ENCODE data around the gene AURKB.
"Not testable (repeated sequence)": the region's sequence is repeated elsewhere in the genome, so short reads cannot be mapped to it uniquely, and the experiment has no call there.

AURKB gene

DNA sequence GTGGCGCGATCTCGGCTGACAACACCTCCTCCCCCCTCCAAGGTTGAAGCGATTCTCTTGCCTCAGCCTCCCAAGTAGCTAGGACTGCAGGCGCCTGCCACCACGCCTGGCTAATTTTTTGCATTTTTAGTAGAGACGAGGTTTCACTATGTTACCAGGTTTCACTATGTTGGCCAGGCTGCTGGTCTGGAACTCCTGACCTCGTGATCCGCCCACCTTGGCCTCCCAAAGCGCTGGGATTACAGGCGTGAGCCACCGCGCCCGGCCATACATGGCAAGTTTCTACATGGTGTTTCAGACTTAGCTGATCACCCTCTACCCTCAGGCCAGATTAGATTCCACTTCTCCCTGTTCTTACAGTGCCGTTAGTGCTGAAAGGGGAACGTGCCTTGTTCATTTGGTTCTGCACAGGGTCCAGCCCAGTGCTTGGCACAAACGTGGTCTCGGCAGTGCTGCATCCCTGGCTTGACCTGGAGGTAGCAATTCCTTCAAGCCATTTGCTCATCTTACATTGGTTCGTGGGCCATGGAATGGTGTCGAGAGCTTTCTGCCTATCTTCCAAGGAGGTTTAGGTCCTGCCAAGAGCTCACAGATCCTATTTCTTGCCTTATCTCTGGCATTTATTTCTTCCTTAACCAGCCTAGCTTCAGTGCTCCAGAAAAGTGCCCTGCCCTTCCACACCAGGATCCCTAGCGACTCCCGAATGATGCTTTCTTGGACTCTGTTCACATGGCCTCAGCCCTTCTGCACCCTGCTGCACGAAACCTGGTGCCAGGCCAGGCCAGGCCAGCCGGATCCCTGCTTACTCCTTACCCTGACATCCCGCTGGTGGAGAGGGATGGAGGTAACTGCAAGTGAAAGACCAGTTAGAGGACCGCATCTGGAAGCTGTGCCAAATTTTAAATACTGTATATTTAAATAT, 14.8 kb upstream of the AURKB start:
- DNase-seq, result no peak

DNA sequence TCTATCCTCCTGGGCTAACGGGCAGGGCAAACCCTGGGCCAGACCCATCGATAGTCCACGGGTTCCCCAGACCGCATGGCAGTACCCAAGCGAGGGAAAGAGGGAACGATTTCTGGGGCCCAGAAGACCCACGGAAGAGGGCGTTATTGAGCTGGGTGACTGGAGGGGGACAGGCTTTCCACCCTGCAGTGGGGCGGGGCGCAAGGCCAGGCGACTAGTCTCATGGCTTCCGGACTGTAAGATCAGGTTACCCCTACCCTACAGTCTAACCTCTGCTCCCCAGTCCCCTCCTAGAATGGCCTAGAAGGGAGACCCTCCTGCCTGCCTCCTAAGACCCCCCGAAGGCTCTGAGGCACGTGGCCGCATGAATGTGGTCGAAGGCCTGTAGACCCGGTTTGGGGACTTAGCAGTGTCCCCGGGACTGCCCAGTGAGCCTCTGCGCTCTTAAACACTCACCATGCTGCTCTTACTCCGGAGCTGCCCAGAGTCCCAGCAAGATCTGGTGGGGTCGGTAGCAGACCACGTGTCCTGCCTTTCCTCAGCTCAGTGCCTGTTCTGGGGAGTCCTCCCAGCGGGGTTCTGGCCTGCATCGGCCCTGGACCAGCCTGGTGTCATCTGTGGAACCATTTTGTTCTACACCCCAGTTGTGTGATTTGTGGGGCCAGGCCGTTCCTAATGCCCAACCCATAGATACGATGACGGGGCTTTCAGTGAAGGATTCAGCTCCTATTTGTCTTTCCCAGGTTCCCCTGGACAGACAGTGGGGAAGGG, 13.2 kb upstream of the AURKB start:
- DNase-seq, result peak; percentile 52

DNA sequence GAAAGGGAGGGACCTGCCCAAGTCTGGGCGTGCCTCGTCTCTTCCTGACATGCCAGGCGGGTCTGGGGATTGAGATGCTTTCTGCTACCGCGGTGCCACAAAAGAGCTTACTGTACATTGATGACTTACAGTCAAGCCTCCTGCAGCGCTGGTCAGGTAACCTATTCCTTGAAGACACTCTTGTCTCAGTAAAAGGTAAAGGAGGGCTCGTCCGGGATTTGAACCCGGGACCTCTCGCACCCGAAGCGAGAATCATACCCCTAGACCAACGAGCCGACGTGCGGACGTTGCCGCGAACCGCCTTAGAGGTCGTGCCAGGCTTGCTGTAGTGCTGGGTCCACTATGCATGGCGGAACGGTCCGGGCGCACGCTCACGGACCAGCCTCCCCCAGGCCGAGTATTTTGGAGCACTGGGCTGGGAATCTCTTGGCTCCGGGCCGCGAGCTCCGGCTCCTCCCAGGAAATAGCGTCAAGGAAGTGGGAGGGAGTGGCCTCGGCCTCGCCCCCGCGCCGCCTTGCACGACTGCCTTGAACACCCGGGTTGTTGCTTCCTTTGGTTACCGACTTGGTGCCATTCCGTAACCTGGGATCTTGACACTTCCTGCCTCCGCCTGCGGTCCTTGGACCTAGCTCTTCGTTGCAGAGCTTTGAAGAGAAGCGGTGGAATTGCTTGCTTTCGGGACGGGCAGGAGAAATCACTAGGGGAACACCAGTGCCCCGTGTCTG, 12.4 kb upstream of the AURKB start:
- peak; percentile 88 for DNase-seq

DNA sequence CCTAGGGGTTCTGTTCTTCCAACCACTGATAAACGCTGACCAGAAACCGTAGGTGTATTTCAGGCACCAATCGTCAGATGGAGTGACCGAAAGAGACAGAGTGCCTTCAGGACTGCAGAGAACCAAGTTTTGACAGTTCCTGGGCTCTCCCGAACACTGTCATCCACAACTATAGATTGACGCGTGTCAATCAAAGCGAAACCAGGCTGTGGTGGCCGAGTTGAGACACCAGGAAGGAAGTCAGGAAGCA, 11.9 kb upstream of the AURKB start:
- DNase-seq, result no peak

DNA sequence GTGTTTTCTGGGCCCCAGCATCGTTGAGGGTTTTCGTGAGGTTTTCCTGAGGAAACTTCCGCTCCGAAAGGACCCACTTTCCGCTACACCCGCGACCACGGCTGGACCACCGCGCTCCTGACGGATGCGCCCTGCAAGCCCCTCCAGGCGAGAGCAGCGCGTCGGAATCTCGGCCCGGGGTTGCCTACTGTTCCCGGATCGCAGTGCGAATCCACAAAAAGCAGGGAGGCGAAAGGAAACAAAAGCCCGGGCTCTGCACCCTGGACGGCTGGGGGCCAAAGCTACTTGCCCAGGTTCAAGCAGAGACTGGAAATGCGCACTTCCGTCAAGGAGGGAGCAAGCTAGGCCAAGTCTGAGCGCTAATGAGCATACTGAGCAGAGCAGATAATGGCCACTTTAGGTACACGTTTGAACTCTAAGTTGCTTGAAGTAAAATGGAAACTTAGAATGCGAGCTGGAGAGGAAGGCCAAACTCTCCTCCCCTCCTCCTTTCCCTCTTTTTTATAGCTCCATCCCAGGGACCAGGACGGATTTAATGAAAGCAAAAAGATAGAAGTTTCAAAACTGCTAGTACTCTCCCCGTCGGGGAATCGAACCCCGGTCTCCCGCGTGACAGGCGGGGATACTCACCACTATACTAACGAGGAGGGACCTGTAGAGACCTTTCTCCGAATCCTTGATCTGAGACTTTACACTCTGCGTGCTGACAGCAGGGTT, 11.4 kb upstream of the AURKB start:
- peak; percentile 90 for DNase-seq

DNA sequence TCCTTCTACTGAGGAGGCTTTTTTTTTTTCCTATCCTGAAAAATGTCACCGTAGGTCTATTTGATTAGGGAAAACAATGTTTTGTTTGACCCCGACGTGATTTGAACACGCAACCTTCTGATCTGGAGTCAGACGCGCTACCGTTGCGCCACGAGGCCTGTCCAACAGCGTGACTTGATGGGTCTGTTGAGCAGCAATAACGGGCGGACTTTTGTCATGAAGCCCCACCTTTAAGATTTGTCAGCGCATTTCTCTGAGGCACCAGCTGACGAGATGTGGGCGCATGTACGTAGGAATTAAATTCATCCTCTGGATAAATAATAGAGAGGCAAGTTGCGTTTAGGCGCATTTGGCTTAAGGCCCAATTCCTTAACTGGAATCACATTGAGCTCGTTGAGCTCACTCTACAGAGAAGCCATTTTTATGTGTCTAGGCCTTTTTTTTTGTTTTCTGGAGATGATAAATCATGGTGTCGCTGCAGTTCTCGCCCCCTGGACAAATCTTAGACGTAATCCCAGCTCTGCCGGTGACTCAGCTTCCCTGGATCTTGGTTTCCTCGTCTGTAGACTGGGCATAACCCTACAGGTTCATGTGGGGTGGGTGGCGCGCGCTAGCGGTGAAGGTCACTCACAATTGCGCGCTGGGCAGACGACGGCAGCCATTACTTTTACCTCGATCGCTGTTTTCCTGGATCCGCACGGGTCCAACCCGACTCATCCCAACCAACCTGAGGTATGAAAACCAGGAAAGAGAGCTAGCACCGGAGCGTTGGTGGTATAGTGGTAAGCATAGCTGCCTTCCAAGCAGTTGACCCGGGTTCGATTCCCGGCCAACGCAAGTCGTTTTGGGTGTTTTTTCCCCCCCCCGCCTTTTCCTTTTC, 10.6 kb upstream of the AURKB start:
- DNase-seq, result peak; percentile 86

DNA sequence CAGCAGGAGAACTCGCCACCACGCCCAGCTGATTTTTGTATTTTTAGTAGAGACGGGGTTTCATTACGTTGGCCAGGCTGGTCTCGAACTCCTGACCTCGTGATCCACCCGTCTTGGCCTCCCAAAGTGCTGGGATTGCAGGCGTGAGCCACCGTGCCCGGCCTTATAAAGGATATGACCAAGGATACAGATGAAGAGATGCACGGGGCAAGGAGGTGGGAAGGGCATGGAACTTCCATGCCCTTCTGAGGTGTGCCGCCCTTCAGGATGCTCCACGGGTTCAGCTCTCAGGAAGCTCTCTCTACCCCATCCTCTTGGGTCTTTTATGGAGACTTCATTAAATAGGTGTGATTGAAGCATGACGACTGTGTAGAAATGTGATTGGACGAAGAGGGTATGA, 3.6 kb upstream of the AURKB start:
- DNase-seq, result not testable (repeated sequence)

DNA sequence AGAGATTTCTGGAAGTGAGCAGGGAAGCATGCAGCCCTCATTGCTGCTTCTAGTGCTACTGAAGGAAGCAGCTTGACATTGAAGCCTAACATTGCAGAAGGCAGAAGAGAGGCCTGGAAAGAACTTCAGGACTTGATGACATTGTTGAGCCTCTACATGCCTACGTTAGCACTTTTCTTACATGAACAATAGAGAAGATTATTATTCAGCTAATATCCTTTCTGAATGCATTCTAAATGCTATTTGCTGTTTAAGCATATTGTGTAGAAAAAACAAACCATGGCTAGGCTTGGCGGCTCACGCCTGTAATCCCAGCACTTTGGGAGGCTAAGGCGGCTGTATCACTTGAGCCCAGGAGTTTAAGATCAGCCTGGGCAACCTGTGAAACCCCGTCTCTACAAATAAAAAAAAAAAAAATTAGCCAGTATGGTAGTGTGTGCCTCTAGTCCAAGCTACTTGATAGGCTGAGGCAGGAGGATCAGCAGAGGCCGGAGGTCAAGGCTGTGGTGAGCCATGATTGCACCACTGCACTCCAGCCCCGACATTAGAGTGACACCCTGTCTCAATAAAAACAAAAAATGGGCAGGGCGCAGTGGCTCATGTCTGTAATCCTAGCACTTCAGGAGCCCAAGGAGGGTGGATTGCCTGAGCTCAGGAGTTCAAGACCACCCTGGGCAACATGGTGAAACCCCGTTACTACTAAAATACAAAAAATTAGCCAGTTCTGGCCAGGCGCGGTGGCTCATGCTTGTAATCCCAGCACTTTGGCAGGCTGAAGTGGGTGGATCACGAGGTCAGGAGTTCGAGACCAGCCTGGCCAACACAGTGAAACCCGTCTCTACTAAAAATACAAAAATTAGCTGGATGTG, 2.2 kb upstream of the AURKB start:
- no peak for DNase-seq

DNA sequence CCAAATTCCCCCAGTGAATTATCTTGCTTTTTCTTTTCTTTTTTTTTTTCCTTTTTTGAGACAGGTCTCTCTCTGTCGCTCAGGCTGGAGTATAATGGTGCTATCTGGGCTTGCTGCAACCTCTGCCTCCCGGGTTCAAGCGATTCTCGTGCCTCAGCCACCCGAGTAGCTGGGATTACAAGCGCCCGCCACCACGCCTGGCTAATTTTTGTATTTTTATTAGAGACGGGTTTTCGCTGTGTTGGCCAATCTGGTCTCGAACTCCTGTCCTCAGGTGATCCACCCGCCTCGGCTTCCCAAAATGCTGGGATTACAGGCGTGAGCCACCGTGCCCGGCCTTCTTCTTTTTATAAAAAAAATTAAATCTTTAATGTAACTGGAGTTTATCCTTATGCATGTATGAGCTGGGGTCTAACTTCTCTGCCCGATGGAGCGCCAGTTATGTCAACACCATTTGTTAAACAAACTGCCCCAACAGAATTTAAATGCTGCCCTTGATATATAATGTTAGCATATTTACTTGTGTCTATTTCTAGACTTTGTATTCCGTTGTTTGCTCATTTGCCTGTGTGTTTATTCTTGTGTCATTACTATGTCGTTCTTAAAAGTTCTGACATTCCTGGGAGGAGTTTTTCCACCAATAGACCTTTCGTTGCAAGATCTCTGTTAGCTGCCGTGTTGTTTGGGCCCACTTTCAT, 535 bp upstream of the AURKB start:
- DNase-seq, result no peak

DNA sequence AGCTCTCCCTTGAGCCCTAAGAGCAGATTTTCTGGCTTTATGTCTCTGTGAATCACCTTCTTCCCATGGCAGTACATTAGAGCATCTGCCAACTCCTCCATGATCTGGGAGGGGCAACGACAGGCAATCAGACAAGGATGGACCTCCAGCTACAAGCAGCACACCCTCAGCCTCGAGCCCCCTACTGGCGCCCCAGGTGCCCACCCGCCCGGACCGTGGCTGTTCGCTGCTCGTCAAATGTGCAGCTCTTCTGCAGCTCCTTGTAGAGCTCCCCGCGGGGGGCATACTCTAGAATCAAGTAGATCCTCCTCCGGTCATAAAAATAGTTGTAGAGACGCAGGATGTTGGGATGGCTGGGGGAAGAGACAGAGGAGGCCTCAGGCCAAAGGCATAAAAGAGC, 3.8 kb downstream of the AURKB start:
- DNase-seq, result no peak

DNA sequence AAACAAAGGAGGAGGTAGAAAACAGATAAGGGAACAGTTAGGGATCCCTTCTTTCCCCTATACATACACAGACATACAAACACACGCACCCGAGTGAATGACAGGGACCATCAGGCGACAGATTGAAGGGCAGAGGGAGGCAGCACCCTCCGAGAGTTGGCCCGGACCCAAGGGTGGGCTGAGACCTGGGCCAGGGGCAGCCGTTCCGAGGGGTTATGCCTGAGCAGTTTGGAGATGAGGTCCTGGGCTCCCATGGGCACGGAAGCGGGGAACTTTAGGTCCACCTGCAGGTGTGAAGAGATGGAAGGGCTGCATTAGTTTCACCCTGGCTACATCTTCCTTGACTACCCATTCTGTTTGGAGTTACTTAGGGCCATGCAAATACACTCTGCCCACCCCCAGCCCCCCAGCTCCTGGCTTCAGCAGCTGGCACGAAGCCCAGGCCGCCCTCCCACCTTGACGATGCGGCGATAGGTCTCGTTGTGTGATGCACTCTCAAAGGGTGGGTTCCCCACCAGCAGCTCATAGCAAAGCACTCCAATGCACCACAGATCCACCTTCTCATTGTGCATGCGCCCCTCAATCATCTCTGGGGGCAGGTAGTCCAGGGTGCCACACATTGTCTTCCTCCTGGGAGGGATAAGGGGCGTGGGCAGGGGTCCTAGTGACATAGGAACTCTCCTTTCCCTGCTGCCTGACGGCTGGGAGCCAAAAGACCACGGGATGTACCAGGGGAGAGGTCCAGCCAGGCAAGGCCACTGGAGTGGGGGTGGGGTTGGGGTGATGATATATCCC, 5.4 kb downstream of the AURKB start:
- DNase-seq, result no peak

DNA sequence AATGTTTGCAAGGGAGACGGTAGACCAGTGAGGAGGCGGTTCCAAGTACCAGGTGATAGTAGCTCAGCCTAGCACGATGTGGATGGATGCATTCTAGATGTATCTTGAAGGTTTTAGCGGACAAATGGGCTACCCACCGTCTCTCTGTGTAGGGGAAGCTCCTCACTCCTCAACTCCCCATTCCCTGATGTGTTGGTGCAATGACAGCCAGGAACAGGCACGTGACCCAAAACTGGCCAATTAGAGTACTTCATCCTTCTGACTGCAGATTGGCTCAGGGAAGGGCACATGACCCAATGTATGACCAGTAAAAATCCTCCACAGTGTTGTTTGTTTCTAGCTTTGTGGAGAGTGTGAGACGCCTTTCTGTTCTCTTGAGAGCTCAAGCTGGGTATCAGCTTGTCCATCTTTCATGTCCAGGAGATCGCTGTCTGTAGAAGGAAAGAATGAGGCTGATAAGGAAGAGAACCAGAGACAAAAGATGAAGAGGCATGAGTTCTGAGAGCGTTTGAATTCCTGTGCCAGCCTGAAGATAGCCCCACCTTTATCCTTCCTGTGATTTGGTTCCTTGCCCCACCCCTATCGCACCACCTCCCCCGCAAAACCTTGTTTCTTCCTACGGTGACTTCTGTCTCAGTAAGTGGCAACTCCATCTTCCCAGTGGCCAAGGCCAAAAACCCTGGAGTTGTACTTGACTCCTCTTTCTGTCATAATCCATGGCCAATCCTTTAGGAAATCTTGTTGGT, 18.1 kb downstream of the AURKB start:
- peak; percentile 41 for DNase-seq

DNA sequence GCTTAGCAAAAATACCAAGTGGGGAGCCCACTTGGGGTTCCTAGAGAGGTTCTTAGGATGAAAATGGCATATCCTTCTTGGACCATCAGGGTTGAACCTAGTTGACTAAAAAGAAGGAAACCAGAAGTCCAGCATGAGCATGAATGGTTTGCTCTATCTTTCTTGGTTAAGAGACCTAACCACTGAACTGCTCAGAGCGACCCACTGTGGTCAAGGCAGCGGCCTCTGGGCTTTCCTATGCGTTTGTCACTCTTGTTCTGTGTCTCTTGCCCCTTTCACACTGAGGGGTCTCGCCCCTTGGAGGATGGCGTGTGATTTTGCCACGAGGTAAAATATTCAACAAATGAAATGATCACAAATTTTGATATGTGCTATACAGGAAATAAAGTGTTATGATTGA, 19.9 kb downstream of the AURKB start:
- no peak for DNase-seq

DNA sequence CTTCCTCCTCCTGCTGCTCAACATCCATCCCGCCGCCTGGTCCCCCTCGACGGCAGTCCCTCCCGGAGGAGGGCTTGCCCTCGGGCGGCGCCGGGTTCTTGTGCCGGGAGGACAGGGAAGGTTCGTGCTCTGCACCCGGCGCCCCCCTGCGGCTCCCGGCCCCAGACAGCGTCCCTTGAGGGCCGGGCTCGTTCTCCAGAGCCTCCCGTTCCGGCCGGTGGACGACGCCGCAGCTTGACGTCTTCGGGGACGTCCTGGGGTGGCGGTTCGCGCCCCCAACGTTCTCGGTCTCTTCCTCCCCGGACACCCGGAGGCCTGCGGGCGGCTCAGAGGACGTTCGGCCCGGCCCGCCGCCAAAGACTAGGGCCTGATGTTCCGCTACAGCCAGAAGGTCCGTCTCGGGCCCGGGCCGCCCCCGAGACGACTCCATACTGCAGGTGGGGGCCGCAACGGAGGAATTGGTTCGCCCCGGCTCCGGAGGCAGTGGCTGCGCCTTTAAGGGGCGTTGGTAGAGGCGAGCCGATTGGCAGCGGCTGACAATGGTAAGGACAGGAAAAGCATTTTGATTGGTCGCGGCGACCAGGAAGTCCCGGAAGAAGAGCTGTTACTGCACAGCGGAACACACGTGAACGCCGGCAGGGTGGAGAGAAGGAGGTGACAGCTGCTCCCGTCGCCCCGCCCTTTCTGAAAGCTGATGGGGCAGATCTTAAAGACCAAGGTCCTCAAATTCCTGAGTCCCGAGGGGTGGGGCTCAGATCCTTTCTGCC, 20.5 kb downstream of the AURKB start, which contains the start of gene BORCS6:
TSS of gene BORCS6 (minus strand) at position 470 of the 767 bp plus-strand sequence. CDS start at position 430, 40 bp downstream.
- peak; percentile 91 for DNase-seq

DNA sequence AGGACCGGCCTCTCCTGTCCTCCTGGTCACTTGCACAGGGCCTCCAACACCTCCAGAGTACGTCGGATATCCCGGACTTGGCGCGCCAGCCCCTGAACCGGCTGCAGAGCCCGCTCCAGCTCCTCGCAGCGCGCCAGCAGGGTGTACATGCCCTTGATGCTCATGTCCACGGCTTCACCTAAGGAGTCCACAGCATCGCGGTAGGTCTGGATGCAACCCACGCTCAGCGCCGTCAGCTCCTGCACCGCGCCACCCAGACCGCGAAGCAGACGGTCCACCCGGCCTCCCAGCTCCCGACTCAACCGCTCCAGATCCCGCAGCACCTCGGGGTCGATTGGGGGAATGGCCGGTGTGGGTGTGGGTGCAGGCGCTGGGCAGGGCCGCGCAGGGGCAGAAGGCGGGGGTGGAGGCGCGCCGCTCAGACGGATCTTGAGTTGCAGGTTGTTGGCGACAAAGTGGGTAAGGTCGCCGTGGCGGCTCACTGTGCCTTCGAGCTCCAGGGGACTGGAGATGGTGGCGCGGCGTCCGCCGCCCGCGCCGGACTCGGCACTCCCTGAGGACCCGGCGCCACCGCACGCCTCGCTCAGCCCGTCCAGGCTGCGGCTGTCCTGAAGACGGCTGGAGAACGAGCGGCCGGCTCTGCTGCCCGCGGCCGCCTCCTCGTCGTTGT, 21.2 kb downstream of the AURKB start:
- DNase-seq, result peak; percentile 33

DNA sequence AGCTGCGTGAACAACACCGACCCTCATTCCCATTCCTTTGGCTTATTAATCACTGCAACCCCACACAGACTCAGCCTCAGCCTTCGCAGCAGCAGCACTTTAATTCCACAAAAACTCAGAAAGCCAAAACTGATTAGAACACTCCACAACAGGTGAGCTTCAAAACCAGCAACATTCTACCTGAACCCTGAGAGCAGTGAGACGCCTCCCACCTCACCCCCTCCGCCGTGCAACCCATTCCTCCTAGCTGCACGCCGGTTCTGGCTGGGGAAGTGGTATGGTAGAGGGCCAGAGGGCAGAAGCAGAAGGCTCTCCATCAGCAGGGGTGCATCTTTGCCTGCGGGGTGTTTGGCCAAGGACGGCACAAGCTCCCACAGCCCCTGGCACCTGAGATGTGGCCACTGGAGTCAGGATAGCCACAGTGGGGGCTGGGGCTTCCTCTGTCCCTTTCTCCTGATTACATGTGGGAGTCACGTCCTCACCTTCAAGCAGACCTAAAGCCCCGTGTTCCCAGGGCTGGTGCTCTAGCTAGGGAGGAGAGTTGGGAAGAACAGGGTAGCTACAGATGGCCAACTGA, 22.0 kb downstream of the AURKB start:
- DNase-seq, result no peak
